Activated T-helper 1 cell treated with Interleukin-2 at 50 U/mL for 16 hours (primary cell): ENCODE measurements around the gene UST.
"Not testable (repeated sequence)": the region's sequence is repeated elsewhere in the genome, so short reads cannot be mapped to it uniquely, and the experiment has no call there.

Source experiments
- DNase-seq: peaks from one replicate; pipeline ENCODE4 v3.0.0-alpha.2; 2020; ENCODE audit warnings: low read depth

Gene UST

DNA sequence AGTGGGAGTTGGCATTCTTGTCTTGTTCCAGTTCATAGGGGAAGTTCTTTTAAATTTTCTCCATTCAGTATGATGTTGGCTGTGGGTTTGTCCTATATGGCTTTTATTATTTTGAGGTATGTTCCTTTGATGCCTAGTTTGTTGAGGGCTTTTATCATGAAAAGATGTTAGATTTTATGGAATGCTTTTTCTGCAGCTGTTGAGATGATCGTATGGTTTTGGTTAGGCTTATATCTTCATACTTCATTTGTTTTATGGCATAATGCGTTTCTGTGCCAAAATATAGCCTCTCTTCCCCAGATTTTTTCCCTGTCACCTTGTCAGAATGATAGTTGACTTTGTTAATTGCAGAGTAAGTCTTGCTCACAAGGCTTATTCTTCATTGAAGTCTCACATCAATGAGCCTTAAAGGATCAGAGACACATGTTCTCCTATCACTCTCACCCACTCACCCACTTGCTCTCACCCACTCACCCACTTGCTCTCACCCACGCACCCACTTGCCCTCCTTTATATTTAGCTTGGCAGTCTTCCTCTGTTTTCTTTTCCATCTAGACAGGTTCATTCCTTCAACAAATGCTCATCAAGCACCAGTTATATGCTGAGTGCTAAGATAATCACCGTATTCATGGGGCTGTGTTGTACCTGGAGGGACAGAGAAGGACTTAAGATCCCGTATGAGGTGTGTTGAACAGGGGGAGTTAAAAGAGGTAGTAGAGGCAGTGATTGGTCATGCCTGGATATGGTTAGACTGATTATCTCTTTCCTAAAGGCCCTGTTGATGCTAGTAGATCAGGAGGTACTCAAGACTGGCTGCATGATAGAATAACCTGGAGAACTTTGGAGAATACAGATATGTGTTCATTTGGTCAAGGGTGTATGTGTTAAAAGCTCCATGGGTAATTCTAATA, 19.3 kb downstream of the UST start:
- no peak for DNase-seq

DNA sequence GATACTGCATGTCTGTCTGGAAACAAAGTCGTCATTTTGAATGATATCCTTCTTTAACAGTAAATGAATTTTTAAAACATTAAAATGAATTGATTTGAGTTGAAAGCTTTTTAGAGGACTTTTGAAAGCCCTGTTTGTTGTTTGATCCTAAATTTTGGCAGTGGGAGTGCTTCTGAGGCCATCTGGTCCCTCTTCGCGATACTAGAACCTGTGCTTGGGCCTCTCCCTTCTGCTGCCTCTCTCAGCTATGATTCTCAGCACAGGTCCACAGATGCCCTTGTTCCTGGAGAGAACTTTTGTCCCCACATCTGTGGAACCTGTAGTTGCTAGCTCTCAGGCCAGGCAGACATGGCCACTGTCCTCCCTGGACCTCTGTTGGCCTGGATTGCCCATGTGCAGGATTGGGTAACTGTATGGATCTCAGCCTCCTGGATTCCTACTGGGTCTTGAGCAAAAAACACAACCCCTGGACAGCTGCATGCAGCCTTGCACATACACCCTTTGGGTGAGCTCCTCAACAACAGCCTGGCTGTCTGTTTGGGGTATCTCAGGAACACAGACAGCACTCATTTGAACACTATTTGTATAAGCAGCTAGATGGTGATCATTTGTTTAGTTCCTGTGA, 21.9 kb downstream of the UST start:
- DNase-seq = no peak

DNA sequence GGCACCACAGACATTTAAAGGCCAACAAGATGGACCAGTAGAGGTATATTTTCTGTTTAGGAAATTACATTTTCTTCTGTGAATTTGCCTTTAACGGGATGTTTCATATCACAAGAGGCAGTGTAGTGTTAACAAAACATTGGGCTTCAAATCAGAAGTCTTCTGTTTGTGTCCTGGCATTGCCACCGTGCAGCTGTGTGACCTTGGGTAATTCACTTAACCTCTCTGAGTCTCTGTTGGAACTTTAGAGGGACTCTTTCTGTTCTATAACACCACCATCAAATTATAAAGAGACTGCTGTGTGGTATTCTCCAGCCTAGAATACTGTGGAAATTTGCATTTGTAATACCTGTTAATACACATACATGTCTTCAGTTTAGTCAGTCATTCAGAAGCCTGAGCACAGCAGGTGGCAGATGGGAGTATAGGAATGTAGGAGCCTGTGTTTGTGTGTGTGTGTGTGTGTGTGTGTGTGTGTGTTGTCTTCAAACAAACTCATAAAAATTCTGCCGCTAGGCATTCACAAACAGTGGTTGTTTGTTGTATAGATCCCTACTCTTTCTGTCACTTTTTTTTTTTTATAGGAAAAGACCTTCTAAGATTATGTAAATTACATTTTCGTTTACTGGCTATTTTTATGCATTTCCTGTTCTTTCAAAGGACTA, 22.6 kb downstream of the UST start:
- no peak for DNase-seq

DNA sequence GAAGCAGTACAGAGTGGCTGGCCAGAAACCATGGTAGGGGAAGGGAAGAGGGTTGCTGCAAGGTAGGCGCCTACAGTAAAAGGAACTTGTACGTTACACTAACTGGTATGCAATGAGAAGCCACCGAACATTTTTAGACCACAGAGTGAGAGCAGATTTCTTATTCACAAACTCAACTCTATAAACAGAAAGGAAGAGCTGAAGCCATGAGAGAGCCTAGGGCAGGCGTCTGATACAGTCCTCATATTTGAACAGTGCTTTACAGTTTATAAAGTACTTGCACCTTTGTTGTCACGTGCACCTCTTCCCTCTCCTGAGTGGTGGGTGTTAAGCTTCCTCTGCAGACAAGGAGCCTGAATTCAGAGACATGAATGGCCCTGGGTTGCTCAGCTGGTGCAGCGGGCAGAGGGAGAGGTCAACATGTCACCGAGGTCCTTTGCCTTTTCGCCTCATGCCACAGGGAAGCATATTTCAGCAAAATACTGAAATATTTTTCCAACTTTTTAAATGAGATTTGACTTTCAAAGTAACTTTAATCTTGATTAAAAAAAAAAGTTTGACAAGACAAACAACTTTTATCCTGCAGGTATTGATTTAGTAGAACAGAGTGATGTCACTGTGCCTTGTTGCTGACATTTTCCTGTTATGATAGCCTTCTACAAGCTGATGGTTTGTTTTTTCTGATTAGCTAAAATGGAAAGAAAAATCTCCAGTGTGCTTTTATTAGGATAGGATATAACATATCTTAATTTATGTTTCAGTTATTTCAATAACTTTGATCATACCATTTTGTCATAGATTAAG, 23.8 kb downstream of the UST start:
- DNase-seq = no peak

DNA sequence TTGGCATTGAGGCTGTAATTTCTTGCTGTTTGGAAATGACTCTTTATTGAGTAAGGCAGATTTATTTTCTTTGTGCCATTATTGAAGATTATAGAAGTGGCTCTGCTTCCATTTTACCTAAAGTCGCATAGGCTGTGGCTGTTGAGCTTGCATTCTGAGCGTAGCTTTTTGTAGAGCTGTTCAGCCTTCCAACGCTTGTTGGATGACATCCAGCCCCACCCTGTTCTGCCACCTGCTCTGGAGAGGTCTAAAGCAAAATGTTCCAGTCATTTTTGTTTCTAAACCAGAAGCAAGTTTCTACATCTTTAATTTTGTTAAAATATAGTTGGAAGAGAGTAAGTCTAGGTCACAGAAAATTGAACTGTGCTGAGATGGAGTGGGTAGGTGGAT, 24.4 kb downstream of the UST start:
- DNase-seq = no peak

DNA sequence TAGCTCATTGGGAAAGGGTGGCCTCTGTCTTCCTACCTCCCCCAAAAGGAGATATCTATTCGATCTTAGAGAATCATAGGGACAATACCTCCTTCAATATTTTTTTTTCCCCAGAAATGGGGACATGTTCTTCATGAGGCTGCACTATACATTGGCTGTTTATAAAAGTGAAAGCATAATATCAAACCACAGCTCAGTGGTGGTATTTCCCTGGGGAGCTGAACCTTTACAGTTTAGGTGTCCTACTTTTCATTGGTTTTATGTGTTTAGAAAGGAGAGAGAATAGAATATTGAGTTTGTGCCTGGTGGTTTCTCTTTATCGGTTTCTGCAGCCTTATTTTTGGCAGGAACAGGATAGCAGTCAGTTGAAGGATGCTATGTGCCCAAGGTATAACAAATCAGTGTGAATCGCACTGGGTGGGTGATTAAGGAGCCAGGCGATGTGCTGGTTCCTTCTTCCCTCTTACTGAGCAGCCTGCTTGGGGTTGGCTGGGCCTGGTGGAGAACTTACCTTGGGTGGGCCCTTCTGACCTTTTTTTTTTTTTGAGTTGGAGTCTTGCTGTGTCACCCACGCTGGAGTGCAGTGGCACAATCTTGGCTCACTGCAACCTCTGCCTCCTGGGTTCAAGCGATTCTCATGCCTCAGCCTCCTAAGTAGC, 25.2 kb downstream of the UST start:
- DNase-seq = no peak

DNA sequence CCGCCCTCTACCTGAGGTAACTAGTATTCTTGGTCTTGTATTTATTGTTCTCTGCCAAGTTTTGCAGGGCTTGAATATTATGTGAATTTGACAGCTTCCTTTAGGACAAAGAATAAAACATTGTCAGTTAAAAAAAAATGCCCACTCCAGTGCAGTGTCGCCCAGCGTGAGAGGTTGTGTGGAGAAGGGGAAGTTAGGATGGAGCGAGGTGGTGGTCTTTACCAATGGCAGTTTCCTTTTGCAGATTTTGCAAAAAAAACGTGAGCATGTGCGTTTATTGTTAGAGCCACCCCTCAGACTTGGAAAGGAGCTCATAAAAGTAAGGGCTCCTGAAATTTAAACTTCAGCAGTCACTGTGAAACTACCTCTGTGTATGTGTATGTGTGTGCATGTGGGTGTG, 28.3 kb downstream of the UST start:
- no peak for DNase-seq

DNA sequence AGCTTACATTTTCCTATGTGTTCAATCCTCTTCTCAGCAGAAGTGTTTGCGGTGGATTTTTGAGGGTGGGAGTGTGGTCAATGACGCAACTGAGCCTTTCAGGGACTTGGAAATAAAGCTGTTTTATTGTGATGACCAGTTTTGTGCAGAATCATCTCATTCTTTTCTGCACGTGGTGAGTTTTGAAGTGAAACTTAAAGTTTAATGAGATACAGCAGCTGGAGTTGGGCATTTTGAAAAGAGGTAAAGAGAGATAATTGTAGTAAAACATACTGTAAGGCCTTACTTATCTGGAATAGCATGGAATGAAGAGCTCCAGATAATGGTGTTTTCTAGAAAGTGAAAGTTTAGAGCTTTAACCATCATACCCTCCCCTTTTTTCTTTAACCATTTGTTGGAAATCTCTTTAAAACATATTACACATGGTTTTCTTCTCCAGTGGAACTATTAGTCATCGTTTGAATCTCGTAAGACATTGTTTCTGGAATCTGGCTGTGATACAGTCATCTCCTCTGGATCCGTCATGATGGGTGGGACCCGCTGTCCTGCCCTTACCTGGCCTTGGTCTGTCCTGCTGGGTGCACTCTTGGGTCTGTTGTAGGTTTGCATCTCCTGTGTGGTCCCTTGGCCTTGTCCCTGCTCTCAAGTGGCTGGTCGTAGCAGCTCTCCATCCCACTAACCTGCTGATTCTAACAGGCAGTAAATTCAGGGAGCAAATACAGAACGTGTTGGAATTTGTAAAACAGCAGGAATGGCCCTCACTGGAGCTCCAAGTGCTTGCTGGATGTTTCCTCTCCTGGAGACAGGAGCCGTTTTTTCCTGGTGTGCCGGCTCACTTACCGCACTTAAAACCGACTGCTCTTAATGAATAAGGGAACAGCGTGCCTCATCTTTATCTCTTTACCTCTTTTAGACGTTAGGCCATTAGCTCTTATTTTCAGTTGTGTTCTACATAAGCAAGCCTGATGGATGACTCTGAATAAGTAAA, 29.8 kb downstream of the UST start:
- DNase-seq = no peak

DNA sequence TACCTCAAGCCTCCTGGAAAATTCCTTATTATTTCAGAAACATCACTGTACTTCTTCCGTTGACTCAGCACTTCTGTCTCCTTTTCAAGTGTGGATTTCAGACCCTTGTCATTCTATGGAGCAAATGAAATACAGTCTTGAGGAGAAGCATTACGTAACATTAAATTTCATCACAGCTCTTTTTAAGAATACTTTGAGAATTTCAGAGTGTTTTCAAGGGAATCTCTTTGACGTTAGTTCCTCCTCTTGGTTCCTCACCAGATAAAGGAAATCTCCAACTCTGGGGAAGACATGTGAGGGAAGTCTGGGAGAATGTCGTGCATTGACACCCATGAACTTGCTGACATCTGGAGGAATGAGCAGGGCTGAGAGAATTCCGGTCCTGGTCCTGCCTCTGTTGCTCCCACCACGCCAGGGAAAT, 32.3 kb downstream of the UST start:
- DNase-seq = no peak

DNA sequence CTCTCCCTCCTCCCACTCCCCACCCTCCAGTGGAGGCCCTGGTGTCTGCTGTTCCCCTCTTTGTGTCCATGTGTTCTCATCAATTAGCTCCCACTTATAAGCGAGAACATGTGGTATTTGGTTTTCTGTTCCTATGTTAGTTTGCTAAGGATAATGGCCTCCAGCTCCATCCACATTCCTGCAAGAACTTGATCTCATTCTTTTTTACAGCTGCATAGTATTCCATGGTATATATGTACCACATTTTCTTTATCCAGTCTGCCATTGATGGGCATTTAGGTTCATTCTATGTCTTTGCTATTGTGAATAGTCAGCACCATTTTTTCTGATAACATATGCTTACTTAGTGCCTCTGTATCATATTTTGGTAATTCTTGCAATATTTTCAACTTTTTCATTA, 33.6 kb downstream of the UST start:
- DNase-seq = not testable (repeated sequence)

DNA sequence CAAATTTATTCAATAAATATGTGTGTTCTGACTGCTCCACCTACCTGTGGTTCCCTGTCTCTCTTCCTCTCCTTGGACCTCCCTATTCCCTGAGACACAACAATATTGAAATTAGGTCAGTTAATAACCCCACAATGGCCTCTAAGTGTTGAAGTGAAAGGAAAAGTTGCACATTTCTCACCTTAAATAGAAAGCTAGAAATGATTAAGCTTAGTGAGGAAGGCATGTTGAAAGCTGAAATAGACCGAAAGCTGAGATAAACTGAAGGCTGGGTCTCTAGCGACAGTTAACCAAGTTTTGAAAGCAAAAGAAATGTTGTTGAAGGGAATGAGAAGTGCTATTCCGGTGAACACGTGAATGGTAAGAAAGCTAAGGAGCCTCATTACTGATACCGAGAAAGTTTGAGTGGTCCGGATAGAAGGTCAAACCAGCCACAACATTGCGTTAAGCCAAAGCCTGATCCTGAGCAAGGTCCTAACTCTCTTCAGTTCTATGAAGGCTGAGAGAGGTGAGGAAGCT, 34.1 kb downstream of the UST start:
- DNase-seq = no peak

DNA sequence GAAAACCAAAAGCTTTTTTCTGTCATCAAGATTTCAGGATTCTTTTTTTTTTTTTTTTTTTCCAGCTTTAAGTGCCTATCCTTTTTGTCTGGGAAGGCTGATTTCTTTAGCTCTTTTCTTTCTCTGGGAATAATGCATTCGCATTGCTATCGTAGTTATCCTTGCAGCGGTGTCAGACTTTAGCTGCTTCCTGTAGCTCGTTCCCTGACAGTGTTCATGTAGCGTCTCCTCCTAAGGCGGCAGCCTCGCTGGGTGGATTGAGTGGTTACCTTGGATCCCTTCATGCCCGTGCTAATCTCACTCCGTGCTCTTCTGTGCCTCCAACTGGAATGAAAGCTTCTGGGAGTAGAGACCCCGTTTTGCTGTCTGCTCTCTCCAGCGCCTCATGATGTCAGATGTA, 43.1 kb downstream of the UST start:
- DNase-seq = no peak

DNA sequence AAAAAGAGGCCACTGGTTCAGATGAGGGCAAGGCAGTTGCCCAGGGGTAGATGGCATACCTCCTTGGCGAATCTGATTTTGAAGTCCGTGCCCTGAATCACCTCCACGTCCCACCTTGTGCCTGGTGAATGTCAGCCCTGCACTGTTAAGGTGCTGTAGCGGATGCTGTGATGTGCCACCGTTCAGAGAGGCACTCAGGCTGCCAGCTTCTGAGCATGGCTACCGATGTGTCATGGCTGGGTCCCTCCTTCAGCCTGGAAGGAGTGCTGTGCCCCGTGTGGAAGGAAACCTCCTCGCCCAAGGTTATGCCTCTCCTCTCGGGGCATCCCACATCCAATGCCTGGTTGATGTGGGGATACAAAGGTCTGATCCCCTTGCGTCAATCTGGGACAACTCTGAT, 43.6 kb downstream of the UST start:
- no peak for DNase-seq

DNA sequence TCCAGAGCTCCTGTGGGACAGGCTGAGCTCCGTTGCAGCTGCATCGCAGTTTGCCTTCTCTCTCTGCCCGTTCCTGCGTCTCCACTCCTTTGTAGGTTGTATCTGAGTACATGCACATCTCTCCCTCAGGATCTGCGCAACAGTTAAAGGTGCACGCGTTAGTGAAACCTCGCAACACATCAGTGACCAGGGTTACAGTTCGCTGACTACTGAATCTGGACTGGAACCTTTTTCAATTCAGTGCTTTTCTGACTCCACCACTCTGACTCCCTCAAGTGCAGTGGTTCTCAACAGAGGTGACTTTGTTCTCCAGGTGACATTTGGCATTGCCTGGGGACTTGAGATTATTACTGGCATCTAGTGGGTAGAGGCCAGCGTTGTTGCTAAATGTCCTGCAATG, 44.0 kb downstream of the UST start:
- no peak for DNase-seq

DNA sequence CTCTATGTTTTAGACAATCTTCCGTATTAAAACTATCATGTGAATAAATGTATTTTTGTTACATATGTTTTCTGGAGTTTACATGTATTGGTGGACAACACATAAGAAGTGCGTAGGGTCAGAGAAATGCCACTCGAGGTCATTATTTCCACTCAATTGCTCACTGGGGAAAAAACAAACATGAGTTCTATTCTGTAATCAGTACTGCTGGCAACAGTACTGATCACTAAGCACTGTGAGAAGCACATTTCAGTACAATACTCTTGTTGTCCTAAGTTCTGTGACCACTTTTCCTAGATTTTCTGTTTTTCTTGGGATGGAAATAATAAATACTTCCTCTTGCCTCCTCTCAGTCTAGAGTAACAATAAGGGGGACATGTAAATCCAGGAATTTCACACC, 44.5 kb downstream of the UST start:
- DNase-seq = no peak

DNA sequence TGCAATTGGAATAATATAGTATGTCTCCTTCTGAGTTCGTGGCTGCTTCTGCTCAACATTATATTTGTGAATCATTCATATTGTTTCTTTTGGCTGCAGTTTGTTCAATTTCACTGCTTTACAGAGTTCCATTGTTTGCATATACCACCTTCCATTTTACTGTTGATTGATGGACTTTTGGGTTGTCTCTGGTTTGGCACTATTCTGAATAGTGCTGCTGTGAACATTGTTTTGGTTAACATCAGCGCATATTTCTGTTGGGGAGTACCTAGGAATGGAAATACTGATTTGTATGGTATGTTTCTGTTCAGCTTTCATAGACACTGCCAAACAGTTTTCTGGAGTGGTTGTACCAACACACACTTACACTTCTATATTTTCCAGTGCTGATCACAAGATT, 46.9 kb downstream of the UST start:
- no peak for DNase-seq

DNA sequence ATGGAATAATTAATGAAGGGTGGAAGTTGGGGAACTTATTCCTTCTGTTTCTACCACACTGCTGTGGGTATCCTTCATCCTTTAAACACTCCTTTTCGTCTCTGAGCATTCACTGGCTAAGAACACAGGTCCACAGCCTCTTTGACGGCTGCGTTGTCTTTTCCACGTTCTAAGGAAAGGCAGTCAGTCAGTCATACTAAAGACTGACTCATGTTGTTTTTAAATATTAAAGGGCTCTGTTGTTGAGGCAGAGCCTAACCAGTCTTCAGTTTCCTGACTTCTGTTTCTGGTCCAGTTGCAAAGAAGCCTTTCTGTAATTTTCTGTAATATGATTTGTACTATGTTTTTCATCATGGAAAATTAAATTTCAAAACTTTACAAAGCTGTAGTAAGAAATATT, 48.0 kb downstream of the UST start:
- DNase-seq = no peak

DNA sequence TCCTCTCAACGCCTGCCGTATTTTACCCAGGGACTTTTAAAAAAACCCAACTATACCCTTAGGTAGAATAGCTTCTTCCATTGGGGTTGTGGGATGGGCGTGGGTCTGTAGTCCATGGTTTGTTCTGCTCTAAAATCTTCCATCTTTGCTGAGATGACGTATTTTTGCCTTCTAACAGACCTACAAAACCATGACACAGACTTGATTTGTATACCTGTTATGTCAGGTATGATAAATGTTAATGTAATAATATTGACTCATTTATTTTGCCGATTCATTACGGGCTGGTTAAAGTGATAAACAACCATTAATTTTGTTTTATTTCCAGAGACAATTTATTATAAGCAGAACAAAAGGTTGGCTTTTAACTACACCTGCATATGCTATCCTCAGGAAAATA, 48.7 kb downstream of the UST start:
- no peak for DNase-seq

DNA sequence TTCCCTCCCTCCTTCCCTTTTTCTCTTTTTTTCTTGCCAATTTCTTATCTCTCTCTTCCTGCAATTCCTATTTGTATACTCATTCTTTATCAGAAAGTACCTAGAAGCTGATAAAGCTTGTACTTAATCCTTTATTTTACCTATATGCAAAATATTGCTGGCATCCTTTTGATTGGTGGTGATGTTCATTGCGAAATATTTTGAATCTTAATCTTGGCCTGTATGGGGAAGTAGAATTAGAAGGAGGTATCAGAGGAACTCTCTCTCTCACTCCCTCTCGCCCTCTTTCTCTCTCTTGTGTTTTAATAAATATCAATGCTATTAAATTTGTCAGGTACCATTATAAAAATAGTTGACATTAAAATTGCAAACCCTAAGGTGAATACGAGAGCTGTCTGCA, 52.8 kb downstream of the UST start:
- no peak for DNase-seq

DNA sequence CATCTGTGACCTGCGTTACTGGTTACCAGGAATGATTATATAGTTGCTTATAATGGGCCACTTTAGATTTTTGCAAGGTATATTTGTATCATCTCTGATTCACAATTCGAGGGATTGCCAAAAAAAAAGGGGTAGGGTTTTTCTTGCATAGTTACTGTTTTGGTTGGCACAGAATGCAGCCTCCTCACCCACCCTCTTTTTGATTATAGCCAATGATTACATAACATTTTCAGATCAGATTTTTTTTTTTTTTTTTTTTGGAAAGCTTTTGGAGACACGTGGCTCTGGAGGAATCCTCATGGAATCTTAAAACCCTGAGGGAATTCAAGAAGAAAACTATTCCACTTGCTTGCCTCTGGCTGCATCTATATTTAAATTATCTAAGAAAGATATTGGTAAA, 53.7 kb downstream of the UST start:
- no peak for DNase-seq
